RWPE2 (cell line): ENCODE data around the gene SLC44A5.
A peak's percentile ranks its signal among the peaks of the same experiment; 100 is the strongest.

Source experiments
- ATAC-seq: fragments of 200-7000 bp; cut with Tn5 transposase; 3 replicates; pipeline ENCODE4 v1.9.1; 2021; ENCODE audit warnings: low read depth
- DNase-seq: peaks from one replicate; pipeline ENCODE4 v3.0.0-alpha.2; 2020; ENCODE audit warnings: low spot score
- H3K27ac ChIP-seq: fragments of 450-650 bp; 2 replicates; pipeline ENCODE4 v1.5.1; 2017; ENCODE audit warnings: mild to moderate bottlenecking; ENCODE audit not compliant: poor library complexity, severe bottlenecking
- H3K27me3 ChIP-seq: fragments of 250-450 bp; sonication (Bioruptor Pico); 2 replicates; pipeline ENCODE4 v1.5.1; 2021; ENCODE audit warnings: mild to moderate bottlenecking, moderate library complexity; ENCODE audit not compliant: insufficient read depth, poor library complexity, severe bottlenecking
- H3K36me3 ChIP-seq: fragments of 250-450 bp; sonication (Bioruptor Pico); 2 replicates; pipeline ENCODE4 v1.5.1; 2020; ENCODE audit warnings: low read depth, mild to moderate bottlenecking, moderate library complexity
- H3K4me1 ChIP-seq: fragments of 250-450 bp; sonication (Bioruptor Pico); 2 replicates; pipeline ENCODE4 v1.5.1; 2021; ENCODE audit warnings: mild to moderate bottlenecking, moderate library complexity; ENCODE audit not compliant: insufficient read depth, poor library complexity, severe bottlenecking
- H3K4me3 ChIP-seq: fragments of 250-450 bp; sonication (Bioruptor Pico); 2 replicates; pipeline ENCODE4 v1.5.1; 2021; ENCODE audit warnings: mild to moderate bottlenecking, moderate library complexity; ENCODE audit not compliant: severe bottlenecking
- H3K9me3 ChIP-seq: fragments of 250-450 bp; sonication (Bioruptor Pico); 2 replicates; pipeline ENCODE4 v1.5.1; 2021; ENCODE audit warnings: mild to moderate bottlenecking, moderate library complexity; ENCODE audit not compliant: severe bottlenecking
- CTCF ChIP-seq: fragments of 450-650 bp; IDR thresholded peaks from one replicate; pipeline ENCODE4 v1.5.1; 2017; ENCODE audit warnings: mild to moderate bottlenecking, moderate library complexity; ENCODE audit not compliant: poor library complexity, severe bottlenecking

SLC44A5 gene

GRCh38 chr1:75618382-75618781 is 7.5 kb upstream of the SLC44A5 start:
- peak; percentile 58 for ATAC-seq
- H3K27ac ChIP-seq: no peak overlapping the region
- no peak for DNase-seq
- no peaks in the 10 kb centered on the region for H3K36me3 ChIP-seq
- H3K4me3 ChIP-seq: no peak overlapping the region
- H3K27me3 ChIP-seq: peaks cover 51% of the 10 kb centered on the region
- TF ChIP-seq CTCF: no peak
- no peaks in the 10 kb centered on the region for H3K4me1 ChIP-seq
- no peaks in the 10 kb centered on the region for H3K9me3 ChIP-seq

GRCh38 chr1:75616436-75617433 is 5.8 kb upstream of the SLC44A5 start:
- H3K4me1 ChIP-seq: no peaks in the 10 kb centered on the region
- H3K4me3 ChIP-seq: no peak overlapping the region
- no peak for TF ChIP-seq CTCF
- no peak overlapping the region for H3K27ac ChIP-seq
- H3K9me3 ChIP-seq: no peaks in the 10 kb centered on the region
- no peaks in the 10 kb centered on the region for H3K36me3 ChIP-seq
- DNase-seq: no peak
- ATAC-seq: no peak
- H3K27me3 ChIP-seq: peaks cover 68% of the 10 kb centered on the region

GRCh38 chr1:75615613-75616435 is 4.9 kb upstream of the SLC44A5 start:
- Histone ChIP-seq H3K27me3 (peaks cover 76% of the 10 kb centered on the region), H3K9me3 (no peaks in the 10 kb centered on the region), H3K27ac (no peak overlapping the region), H3K36me3 (no peaks in the 10 kb centered on the region), H3K4me3 (peak overlapping the region; percentile 5), H3K4me1 (no peaks in the 10 kb centered on the region)
- TF ChIP-seq CTCF: no peak
- DNase-seq (no peak), ATAC-seq (peak; percentile 73)

- Histone ChIP-seq H3K9me3 (no peaks in the 10 kb centered on the region), H3K36me3 (no peaks in the 10 kb centered on the region), H3K4me1 (no peaks in the 10 kb centered on the region), H3K4me3 (no peak overlapping the region), H3K27me3 (peaks cover 79% of the 10 kb centered on the region), H3K27ac (no peak overlapping the region)
- DNase-seq (no peak), ATAC-seq (no peak)
- TF ChIP-seq CTCF: no peak
Measured at GRCh38 chr1:75614399-75614756, 3.5 kb upstream of the SLC44A5 start.
